Cardiac fibroblast (primary cell): ENCODE results near the gene TMEM14B.

Experiments used
- DNase-seq, 2 donors: peaks; one replicate each; pipeline versions ENCODE4 v3.0.0 to v3.0.0-alpha.2; 2010; ENCODE audit warnings: low read depth in 2 of 2
- H3K4me3 ChIP-seq, 2 donors: replicated peaks in 1 of 2; 1 replicate in 1 of 2; 2 replicates in 1 of 2; pipeline ENCODE4 v1.5.1; 2011; ENCODE audit warnings: low read depth in 2 of 2, low read length in 2 of 2, mild to moderate bottlenecking in 2 of 2, moderate library complexity in 1 of 2
- TF ChIP-seq, protein P1 (sequence below): IDR thresholded peaks from one replicate; pipeline ENCODE4 v1.5.1; 2011; ENCODE audit warnings: low read depth, mild to moderate bottlenecking, low read length, inconsistent platforms

TMEM14B gene

GRCh38 chr6:10792101-10792500 lies 44.5 kb downstream of the TMEM14B start:
- TF ChIP-seq, protein P1, sequence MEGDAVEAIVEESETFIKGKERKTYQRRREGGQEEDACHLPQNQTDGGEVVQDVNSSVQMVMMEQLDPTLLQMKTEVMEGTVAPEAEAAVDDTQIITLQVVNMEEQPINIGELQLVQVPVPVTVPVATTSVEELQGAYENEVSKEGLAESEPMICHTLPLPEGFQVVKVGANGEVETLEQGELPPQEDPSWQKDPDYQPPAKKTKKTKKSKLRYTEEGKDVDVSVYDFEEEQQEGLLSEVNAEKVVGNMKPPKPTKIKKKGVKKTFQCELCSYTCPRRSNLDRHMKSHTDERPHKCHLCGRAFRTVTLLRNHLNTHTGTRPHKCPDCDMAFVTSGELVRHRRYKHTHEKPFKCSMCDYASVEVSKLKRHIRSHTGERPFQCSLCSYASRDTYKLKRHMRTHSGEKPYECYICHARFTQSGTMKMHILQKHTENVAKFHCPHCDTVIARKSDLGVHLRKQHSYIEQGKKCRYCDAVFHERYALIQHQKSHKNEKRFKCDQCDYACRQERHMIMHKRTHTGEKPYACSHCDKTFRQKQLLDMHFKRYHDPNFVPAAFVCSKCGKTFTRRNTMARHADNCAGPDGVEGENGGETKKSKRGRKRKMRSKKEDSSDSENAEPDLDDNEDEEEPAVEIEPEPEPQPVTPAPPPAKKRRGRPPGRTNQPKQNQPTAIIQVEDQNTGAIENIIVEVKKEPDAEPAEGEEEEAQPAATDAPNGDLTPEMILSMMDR: no peak
- H3K4me3 ChIP-seq: no peak overlapping the region
- DNase-seq: no peak

GRCh38 chr6:10793035-10793434 lies 45.4 kb downstream of the TMEM14B start:
- no peak overlapping the region for H3K4me3 ChIP-seq
- TF ChIP-seq, protein P1: no peak
- no peak for DNase-seq

DNA sequence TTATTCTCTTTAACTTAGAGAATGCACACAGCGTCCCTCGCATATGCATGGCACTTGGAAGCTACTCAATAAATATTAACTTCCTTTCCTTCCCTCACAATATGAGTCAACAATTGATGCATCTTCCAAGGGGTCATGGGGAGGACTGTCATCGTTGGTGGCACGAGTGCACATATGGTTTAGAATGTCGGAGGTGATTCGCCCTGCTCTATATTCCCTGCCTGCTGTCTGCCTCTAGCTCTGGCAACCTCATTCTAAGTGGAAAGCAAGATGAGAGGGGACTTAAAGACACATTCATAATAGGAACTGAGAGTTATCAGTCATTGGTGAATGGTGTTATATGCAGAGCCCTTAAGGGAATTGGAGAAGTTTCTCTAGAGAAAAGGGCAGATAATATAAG lies 46.1 kb downstream of the TMEM14B start:
- TF ChIP-seq, protein P1: no peak

DNA sequence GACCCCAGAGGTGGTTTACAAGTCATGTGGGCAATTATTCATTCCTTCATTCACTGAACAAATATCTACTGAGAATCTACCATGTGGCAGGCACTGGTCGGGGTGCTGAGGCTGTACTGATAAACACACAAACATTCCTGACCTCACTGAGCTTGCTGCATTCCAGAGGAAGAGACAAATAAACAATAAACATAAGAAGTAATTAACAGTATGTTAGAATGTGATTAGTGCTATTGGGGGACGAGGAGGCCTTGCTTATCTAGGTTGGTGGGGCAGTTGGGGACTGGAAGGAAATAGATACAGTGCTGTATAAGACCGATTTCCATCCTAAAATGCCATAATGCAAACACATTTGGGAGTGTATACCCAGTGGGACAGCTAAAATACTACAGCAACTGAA lies 46.6 kb downstream of the TMEM14B start:
- H3K4me3 ChIP-seq: no peak overlapping the region
- TF ChIP-seq, protein P1: no peak
- no peak for DNase-seq

More for the DNA sequence above, 46.1 kb downstream of the TMEM14B start:
- no peak overlapping the region for H3K4me3 ChIP-seq
- DNase-seq: no peak

GRCh38 chr6:10800810-10801209 lies 53.2 kb downstream of the TMEM14B start:
- peak; percentile 6 to 66 for DNase-seq
- H3K4me3 ChIP-seq: no peak overlapping the region
- TF ChIP-seq, protein P1: no peak

GRCh38 chr6:10801224-10801848 lies 53.7 kb downstream of the TMEM14B start:
- peak; percentile 63 to 64 for DNase-seq
- H3K4me3 ChIP-seq: no peak overlapping the region
- TF ChIP-seq, protein P1: peak; percentile 100
